ENCODE measurements around the gene NWD2.

NWD2 gene

DNA sequence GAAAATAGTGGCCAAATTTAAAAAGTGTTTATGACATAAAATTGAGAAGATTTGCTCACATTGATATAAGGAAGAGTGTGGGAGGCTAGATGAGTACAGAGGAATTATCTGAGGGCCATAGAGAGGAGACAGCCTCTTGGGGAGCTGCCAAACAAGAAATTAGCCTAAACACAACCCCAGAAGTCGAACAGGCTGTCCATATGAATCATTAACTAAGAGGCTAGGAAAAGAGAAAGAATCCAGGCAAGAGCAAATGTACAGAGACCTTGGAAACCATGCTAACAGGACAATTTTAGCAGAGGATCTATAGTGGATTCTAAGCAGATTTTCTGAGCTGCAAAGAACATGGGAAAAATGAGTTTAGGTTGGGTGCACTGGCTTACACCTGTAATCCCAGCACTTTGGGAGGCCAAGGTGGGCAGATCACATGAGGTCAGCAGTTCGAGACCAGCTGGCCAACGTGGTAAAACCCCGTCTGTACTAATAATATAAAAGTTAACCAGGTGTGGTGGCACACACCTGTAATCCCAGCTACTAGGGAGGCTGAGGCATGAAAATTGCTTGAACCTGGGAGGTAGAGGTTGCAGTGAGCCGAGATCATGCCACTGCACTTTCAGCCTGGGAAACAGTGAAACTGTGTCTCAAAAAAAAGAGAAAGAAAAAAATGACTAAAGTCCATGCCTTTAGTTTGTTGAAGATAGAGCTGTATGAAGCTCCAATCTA is 76.1 kb downstream of the NWD2 start:
- TF ChIP-seq JUND (IDR thresholded peaks at IDR 0.05; ENCODE audit: low read depth) = no peak
- no peak for DNase-seq (ENCODE audit: low read depth in 1 of 2, low spot score in 1 of 2)
- in situ Hi-C loops (cut with HindIII; ENCODE audit: low pct_unique_long_range_greater_than_20kb, low sequenced_read_pairs) = no loop called here

DNA sequence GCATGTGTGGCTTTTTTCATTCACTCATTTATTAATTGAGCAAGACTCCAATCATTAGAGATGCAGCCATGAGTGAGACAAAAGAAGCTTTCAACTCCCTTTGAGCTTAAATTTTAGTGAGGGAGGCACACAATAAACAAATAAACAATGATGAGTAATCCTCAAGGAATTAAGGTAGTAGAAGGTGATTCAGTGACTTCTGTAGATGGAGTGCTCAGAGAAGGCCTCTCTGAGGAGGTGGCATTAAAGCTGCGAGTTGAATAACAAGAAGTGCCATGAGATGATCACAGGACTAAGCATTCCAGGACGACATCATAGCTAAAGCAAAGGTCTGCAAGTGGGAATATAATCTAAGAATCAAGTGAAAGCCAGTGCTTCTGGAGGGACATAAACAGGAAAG is 77.6 kb downstream of the NWD2 start:
- in situ Hi-C loops (cut with HindIII; ENCODE audit: low pct_unique_long_range_greater_than_20kb, low sequenced_read_pairs) = no loop called here
- DNase-seq (ENCODE audit: low read depth in 1 of 2, low spot score in 1 of 2) = no peak
- no peak for TF ChIP-seq JUND (IDR thresholded peaks at IDR 0.05; ENCODE audit: low read depth)

DNA sequence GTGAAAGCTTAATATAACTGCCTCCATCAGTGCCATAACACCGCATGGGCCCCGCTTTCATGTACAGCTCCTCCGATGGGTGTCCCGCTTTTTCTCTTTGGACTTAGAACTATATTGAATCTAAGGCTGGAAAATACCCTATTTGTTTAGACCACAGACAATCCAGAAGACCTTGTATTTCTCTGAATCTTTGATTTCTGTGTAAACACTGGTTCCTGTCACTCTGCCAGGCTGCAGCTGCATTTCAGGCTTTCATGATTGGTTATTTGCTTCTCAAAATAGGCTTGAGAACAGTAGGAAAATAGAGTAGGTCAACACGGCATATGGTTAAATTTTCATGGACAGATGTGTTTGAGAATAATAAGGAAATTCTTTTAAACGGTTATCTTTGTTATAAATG is 80.0 kb downstream of the NWD2 start:
- TF ChIP-seq JUND (IDR thresholded peaks at IDR 0.05; ENCODE audit: low read depth) = no peak
- DNase-seq (ENCODE audit: low read depth in 1 of 2, low spot score in 1 of 2) = no peak

DNA sequence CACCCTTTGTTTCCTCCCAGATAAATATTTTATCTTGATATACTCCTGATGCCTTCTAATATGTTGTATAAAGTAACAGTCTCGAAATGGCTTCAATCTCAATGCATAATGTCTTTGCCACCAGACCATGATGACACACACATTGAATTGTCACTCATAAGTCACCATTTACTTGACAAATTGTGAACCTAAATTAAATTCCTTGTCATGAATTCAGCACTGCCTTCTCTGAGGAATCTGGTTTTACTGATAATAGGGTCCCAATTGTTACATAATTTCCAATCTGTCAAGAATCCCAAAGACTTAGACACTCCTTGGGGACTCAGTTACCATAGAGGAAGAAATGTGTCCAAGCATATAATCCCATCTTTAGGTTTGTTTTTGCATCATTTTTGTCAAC is 82.3 kb downstream of the NWD2 start:
- in situ Hi-C loops (cut with HindIII; ENCODE audit: low pct_unique_long_range_greater_than_20kb, low sequenced_read_pairs) = no loop called here
- TF ChIP-seq JUND (IDR thresholded peaks at IDR 0.05; ENCODE audit: low read depth) = no peak
- no peak for DNase-seq (ENCODE audit: low read depth in 1 of 2, low spot score in 1 of 2)

More for the DNA sequence above, 80.0 kb downstream of the NWD2 start:
- in situ Hi-C loops (cut with HindIII; ENCODE audit: low pct_unique_long_range_greater_than_20kb, low sequenced_read_pairs) = no loop called here

DNA sequence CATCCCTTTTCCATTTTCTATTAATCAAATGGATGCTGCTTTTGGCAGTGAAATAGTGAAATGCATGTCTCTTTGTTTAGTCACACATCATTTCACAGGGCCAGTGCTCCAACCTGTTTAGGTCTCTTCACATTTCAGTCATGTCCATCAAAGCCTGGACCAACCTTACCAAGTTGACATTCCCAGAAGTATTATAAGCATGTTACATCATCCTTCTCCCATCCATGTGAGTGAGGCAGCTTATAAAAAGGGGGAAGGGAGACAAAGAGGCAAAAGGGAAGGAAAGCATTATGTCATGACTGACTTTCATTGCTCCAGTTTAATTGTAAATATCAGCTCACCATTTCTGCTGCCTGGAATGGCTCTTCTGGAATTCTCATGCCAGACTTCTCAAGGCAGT is 94.4 kb downstream of the NWD2 start:
- in situ Hi-C loops (cut with HindIII; ENCODE audit: low pct_unique_long_range_greater_than_20kb, low sequenced_read_pairs) = no loop called here
- peak in 1 of 2 experiments; percentile 37 for DNase-seq (ENCODE audit: low read depth in 1 of 2, low spot score in 1 of 2)

DNA sequence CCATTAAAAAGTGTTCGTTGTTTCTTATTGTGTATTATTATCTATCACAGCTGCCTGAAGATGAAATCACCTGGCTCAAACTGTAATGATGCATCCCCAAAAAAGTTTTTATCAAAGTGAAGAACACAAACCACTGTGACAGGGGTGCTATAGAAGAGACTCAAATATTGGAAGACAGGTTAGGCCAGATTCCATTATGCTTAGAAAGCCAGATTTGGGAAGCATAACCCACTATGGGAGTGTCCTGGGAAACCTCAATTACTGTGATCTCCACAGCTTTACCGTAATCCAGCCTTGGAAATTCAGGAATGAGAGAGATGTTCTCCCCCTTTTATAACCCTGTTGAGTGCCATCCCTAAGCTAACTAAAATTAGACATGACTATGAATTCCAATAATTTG is 114.2 kb downstream of the NWD2 start:
- TF ChIP-seq JUND (IDR thresholded peaks at IDR 0.05; ENCODE audit: low read depth) = no peak
- in situ Hi-C loops (cut with HindIII; ENCODE audit: low pct_unique_long_range_greater_than_20kb, low sequenced_read_pairs) = no loop called here
- peak in 1 of 2 experiments; percentile 34 for DNase-seq (ENCODE audit: low read depth in 1 of 2, low spot score in 1 of 2)

More for the DNA sequence above, 94.4 kb downstream of the NWD2 start:
- TF ChIP-seq JUND (IDR thresholded peaks at IDR 0.05; ENCODE audit: low read depth) = no peak

DNA sequence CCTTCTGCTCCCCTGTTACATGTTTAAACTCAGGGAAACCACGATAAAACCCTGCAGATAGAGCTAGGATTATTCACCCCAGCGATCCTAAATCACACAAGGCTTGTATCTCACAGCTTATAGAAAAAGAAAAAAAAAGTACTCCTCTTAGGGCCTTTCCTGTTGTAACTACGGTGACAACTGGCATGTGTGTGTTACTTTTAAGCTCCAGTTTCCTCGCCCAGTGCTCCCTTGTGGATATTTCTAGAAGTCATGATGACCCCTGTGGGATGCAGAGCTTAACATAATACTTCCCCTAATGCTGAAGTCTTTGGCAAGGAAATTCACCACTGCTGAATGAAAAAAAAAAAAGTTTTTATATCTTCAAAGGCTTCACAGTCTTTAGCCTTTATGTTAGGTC is 114.7 kb downstream of the NWD2 start:
- in situ Hi-C loops (cut with HindIII; ENCODE audit: low pct_unique_long_range_greater_than_20kb, low sequenced_read_pairs) = no loop called here
- no peak for DNase-seq (ENCODE audit: low read depth in 1 of 2, low spot score in 1 of 2)
- no peak for TF ChIP-seq JUND (IDR thresholded peaks at IDR 0.05; ENCODE audit: low read depth)

DNA sequence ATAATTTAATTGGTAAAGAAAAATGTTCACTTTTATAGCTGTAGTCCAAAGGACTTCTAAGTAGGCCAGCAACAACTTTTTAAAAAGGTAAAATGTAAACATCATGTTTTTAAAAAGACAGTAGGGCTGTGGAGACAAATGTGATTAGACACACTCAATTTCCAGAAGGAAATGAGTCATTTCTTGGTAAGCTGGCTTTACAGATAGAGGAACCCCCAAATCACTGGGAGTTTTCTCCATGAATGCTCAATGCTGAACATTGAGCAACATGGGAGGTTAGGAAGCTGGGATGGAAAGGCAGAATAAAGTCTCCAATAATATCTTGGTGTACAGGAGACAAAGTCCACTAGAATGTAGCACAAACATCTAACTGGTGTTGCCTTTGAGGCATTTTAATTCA is 121.3 kb downstream of the NWD2 start:
- TF ChIP-seq JUND (IDR thresholded peaks at IDR 0.05; ENCODE audit: low read depth) = no peak
- in situ Hi-C loops (cut with HindIII; ENCODE audit: low pct_unique_long_range_greater_than_20kb, low sequenced_read_pairs) = no loop called here
- DNase-seq (ENCODE audit: low read depth in 1 of 2, low spot score in 1 of 2) = no peak

DNA sequence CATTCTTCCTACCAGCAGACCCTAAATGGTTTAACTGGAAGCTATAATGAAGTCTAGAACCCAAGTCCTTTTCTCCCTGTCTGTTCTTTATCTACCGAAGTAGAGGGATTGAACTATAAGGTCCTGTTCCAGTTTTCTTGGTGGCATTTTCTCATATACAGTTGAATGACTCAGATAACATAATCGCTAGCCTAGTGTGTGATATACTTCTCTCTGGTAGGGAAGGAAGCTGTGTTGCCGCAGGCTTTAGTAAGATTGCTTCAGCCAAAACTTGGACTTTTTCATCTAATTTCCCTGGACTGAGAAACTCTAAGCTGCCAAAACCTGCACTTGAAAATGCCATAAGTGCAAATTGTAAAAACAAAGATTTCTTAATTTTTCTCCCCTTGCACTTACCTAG is 123.4 kb downstream of the NWD2 start:
- no peak for DNase-seq (ENCODE audit: low read depth in 1 of 2, low spot score in 1 of 2)
- in situ Hi-C loops (cut with HindIII; ENCODE audit: low pct_unique_long_range_greater_than_20kb, low sequenced_read_pairs) = no loop called here
- no peak for TF ChIP-seq JUND (IDR thresholded peaks at IDR 0.05; ENCODE audit: low read depth)

DNA sequence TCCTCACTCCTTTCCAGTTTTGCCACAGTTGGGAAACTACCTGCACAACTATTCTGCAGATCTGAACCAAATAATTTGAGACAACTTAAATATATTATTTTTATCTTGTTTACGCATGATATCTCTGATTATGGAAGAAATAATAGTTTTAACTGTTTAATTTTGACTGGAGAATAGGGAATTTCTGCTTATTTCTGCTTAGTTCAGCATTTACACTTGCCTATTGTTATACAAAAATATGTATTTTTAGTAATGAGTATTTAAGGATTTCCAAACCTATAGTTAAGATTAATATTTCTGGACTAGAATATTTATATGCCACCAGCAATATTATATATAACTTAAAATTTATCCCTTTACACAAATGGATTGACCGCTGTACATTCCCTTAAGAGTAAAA is 125.5 kb downstream of the NWD2 start:
- in situ Hi-C loops (cut with HindIII; ENCODE audit: low pct_unique_long_range_greater_than_20kb, low sequenced_read_pairs) = no loop called here
- TF ChIP-seq JUND (IDR thresholded peaks at IDR 0.05; ENCODE audit: low read depth) = no peak
- no peak for DNase-seq (ENCODE audit: low read depth in 1 of 2, low spot score in 1 of 2)

DNA sequence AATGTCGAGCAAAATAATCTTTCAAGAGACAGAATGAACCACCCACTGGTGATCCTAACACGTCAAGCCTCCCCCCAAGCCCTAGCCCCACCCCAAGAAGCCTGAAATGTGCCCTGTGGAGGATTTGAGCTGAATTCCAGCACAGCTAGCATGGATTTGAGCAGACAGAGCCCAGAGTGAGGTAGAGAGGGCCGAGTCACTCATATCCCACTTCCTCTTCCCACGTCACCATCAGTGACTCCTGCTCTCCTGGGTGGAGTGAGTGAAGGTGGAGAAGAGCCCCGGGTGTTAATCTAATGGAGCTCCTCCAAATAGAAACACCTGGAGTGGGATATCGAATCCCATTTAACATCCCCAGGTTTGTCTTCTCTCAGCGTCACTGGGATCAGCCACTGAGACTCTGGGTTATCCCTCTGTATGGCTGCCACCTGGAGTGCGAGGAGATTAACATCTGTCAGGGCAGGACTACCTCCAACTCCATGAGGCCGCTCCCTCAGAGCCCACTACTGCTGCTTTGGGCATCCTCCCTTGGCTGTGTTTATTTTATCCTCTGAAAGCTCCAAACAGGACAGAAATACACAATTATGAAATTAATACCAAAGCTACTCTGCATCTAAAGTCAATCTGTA is 136.6 kb downstream of the NWD2 start:
- in situ Hi-C loops (cut with HindIII; ENCODE audit: low pct_unique_long_range_greater_than_20kb, low sequenced_read_pairs) = no loop called here
- no peak for TF ChIP-seq JUND (IDR thresholded peaks at IDR 0.05; ENCODE audit: low read depth)
- no peak for DNase-seq (ENCODE audit: low read depth in 1 of 2, low spot score in 1 of 2)

DNA sequence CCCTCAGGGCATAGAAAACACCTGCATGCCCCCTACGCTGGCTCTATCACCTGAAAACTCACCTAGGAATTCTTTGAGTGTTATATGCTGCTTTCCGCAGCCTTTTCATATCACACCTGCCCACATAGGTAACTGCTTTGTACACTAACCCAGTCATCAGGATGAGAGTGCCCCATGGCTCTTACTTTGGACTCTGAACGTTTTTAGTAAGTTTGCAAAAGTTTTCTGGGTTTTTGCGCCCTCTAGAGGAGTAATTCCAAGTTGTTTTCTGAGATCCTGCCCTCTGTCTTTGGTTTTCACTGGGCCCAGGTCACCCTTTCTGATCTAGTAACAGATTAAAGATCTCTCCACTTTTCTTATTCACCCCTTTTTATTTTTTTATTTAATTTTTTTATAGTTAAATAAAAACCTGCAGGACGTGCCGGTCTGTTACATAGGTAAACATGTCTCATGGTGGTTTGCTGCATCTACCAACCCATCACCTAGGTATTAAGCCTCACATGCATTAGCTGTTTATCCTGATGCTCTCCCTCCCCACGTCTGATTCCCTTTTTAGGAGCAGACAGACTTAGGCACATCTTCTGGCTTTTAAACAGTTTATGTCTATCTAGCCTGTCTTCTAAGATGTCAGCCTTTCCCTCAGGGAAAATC is 139.2 kb downstream of the NWD2 start:
- in situ Hi-C loops (cut with HindIII; ENCODE audit: low pct_unique_long_range_greater_than_20kb, low sequenced_read_pairs) = no loop called here
- peak; percentile 11 to 68 for DNase-seq (ENCODE audit: low read depth in 1 of 2, low spot score in 1 of 2)
- TF ChIP-seq JUND (IDR thresholded peaks at IDR 0.05; ENCODE audit: low read depth) = no peak

DNA sequence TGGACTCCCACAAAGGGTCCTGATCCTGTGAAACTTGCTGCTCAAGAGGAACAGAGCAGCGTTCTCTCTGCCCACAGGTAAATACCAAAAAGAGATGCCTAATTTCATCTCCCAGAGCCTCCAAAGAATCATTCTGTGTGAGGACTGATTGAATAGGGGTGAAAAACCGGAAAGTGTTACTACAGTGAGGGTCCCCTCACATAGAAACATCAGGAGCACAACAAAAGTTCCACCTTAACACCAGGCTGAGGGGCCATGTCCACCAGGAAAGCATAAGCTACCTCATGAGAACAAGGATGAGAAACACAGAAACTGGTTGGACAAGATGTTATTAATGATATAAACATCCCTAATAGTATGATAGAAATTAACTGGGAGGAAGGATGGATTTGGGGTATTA is 140.9 kb downstream of the NWD2 start:
- in situ Hi-C loops (cut with HindIII; ENCODE audit: low pct_unique_long_range_greater_than_20kb, low sequenced_read_pairs) = no loop called here
- DNase-seq (ENCODE audit: low read depth in 1 of 2, low spot score in 1 of 2) = no peak
- TF ChIP-seq JUND (IDR thresholded peaks at IDR 0.05; ENCODE audit: low read depth) = no peak

Data from T47D (cell line).